NT2/D1 (cell line): ENCODE results near the gene TNFSF4.

Experiments
- SUZ12 ChIP-seq: IDR thresholded peaks from 2 replicates; pipeline ENCODE4 v1.6.1; 2011; ENCODE audit not compliant: insufficient read length, insufficient read depth; ENCODE audit errors: extremely low read depth
- YY1 ChIP-seq: IDR thresholded peaks from 2 replicates; pipeline ENCODE4 v1.6.1; 2011; ENCODE audit not compliant: insufficient read length, insufficient read depth
- ZNF274 ChIP-seq: IDR thresholded peaks from 2 replicates; pipeline ENCODE4 v1.6.1; 2011; ENCODE audit warnings: mild to moderate bottlenecking, low read depth, low read length

GRCh38 chr1:173205146-173206051, 1.7 kb downstream of the TNFSF4 start:
- TF ChIP-seq ZNF274 (no peak), YY1 (no peak), SUZ12 (no peak)
